Mesendoderm (in vitro differentiated cells): ENCODE data around the gene QKI.

Experiments
- DNase-seq: peaks from one replicate; pipeline ENCODE4 v3.0.0; 2013
- H2AK5ac ChIP-seq: 2 replicates; pipeline ENCODE4 v1.6.1; 2013; ENCODE audit warnings: low read length, inconsistent platforms
- H2BK120ac ChIP-seq: 2 replicates; pipeline ENCODE4 v1.6.1; 2013; ENCODE audit warnings: low read depth, mild to moderate bottlenecking, low read length, moderate library complexity, mixed read lengths
- H2BK15ac ChIP-seq: replicated peaks from 2 replicates; pipeline ENCODE4 v1.6.1; 2013; ENCODE audit warnings: low read depth, mild to moderate bottlenecking, moderate library complexity
- H2BK5ac ChIP-seq: 2 replicates; pipeline ENCODE4 v1.6.1; 2013; ENCODE audit warnings: low read length, inconsistent platforms
- H3K18ac ChIP-seq: 2 replicates; pipeline ENCODE4 v1.6.1; 2013; ENCODE audit warnings: mild to moderate bottlenecking, low read length, mixed read lengths
- H3K23ac ChIP-seq: one replicate; pipeline ENCODE4 v1.6.1; 2013; ENCODE audit warnings: low read length
- H3K27ac ChIP-seq: 2 replicates; pipeline ENCODE4 v1.5.1; 2013; ENCODE audit warnings: low read depth, mild to moderate bottlenecking, inconsistent platforms, low read length, moderate library complexity
- H3K27me3 ChIP-seq: 2 replicates; pipeline ENCODE4 v1.6.1; 2013; ENCODE audit warnings: low read length, control low read depth, mild to moderate bottlenecking, inconsistent platforms; ENCODE audit not compliant: insufficient read depth, poor library complexity
- H3K36me3 ChIP-seq: 2 replicates; pipeline ENCODE4 v1.6.1; 2013; ENCODE audit warnings: low read length, inconsistent platforms; ENCODE audit not compliant: control insufficient read depth, insufficient read depth
- H3K4ac ChIP-seq: one replicate; pipeline ENCODE4 v1.6.1; 2013; ENCODE audit warnings: low read depth, mild to moderate bottlenecking, low read length, moderate library complexity
- H3K4me1 ChIP-seq: 2 replicates; pipeline ENCODE4 v1.6.1; 2013; ENCODE audit warnings: low read depth, low read length, inconsistent platforms; ENCODE audit not compliant: control insufficient read depth
- H3K4me2 ChIP-seq: 2 replicates; pipeline ENCODE4 v1.6.1; 2013; ENCODE audit warnings: low read length
- H3K4me3 ChIP-seq: 2 replicates; pipeline ENCODE4 v1.5.1; 2013; ENCODE audit warnings: mild to moderate bottlenecking, low read length
- H3K56ac ChIP-seq: one replicate; pipeline ENCODE4 v1.6.1; 2013; ENCODE audit warnings: low read length
- H3K79me1 ChIP-seq: 2 replicates; pipeline ENCODE4 v1.6.1; 2013; ENCODE audit warnings: low read length, inconsistent platforms
- H3K79me2 ChIP-seq: 2 replicates; pipeline ENCODE4 v1.6.1; 2013; ENCODE audit warnings: mild to moderate bottlenecking, low read length; ENCODE audit not compliant: control insufficient read depth, insufficient read depth
- H3K9ac ChIP-seq: 2 replicates; pipeline ENCODE4 v1.6.1; 2013; ENCODE audit warnings: low read length, inconsistent platforms
- H4K5ac ChIP-seq: one replicate; pipeline ENCODE4 v1.6.1; 2013; ENCODE audit warnings: low read length
- H4K8ac ChIP-seq: one replicate; pipeline ENCODE4 v1.6.1; 2013; ENCODE audit warnings: low read depth, mild to moderate bottlenecking, control low read depth, low read length, moderate library complexity
- WGBS: extraction: QIAGEN DNeasy Blood & Tissue Kit; methylation state at CpG from one replicate; pipeline ENCODE4 v1.1.7; 2013; ENCODE audit warnings: low lambda C conversion rate, missing lambda C conversion rate; ENCODE audit not compliant: insufficient coverage; ENCODE audit errors: extremely low coverage; 5-methylcytosine and 5-hydroxymethylcytosine counted together

The QKI gene

DNA sequence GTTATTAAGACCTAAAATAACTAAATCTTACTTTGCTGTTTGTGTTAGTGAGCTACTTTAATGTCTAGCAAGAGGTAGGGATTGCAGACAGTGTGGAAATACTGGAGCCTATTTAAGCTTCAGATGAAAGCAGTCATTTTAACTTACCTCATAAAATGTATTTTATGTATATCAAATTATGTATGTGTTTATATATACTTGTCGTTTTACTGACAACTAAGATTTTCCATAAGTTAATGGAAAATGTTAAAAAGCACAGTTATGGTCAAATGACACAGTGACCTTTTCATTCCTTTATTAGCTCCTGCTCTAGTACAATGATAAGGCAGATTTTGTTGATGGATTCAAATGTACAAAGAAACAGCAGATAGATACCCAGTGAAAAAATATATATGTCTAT lies 34.6 kb downstream of the QKI start:
- H3K79me2 ChIP-seq = peaks cover 37% of the 10 kb centered on the region
- no peak for DNase-seq
- H2BK120ac ChIP-seq = no peak overlapping the region
- WGBS = no CpG with 5 or more reads among the region's 1 CpG
- no peak overlapping the region for H3K4me3 ChIP-seq
- H3K27ac ChIP-seq = no peak overlapping the region
- H3K36me3 ChIP-seq = no peaks in the 10 kb centered on the region
- no peak overlapping the region for H2BK15ac ChIP-seq
- H3K79me1 ChIP-seq = peaks cover 2% of the 10 kb centered on the region
- H3K23ac ChIP-seq = no peak overlapping the region
- no peak overlapping the region for H2BK5ac ChIP-seq
- H2AK5ac ChIP-seq = no peak overlapping the region
- no peak overlapping the region for H3K18ac ChIP-seq
- H4K8ac ChIP-seq = no peak overlapping the region
- H4K5ac ChIP-seq = no peak overlapping the region
- H3K56ac ChIP-seq = no peak overlapping the region
- no peak overlapping the region for H3K4ac ChIP-seq
- H3K4me2 ChIP-seq = no peak overlapping the region
- H3K27me3 ChIP-seq = no peaks in the 10 kb centered on the region
- no peak overlapping the region for H3K9ac ChIP-seq
- no peaks in the 10 kb centered on the region for H3K4me1 ChIP-seq

DNA sequence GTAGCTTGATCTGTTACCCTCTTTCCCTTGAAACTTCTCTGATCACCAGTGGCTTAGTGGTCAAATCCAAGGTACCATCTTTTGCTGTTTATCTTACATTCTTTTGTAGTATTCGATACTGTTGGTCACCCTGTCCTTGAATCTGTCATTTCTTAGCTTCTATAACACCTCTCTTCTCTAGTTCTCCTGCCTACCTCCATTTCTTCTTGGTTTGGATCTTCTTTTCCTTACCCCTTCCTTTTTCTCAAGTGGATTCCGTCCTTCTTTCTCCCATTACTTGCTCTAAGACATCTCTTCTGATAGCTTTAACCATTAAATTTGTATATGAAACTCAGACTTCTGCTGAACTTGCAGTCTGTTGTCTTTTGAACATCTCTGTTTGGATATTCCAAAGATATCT lies 39.9 kb downstream of the QKI start:
- WGBS = no CpG with 5 or more reads among the region's 2 CpGs

DNA sequence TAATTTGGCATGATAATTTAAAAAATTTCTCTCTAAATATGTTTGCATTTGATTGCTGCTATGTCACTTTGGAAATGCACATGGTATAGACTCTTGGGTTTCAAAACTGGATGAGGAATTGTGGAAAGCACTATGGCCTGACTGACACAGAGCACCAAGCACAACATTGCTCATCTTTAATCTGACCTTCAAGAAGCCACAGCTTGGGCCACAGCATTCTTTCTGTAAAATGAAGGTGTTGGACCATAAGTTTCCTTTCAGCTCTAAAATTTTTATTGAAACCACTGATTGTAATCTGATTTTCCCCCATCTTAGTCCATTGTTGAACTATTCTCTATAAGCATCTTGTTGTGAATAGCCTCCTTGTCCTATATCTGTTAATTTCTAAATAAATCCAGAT lies 41.0 kb downstream of the QKI start:
- H3K18ac ChIP-seq = no peak overlapping the region
- no peak overlapping the region for H2BK15ac ChIP-seq
- peaks cover 12% of the 10 kb centered on the region for H3K79me1 ChIP-seq

More for the DNA sequence above, 39.9 kb downstream of the QKI start:
- Histone ChIP-seq H3K27ac (no peak overlapping the region), H3K9ac (no peak overlapping the region), H2AK5ac (no peak overlapping the region), H3K27me3 (no peaks in the 10 kb centered on the region), H4K5ac (no peak overlapping the region), H3K4me1 (peaks cover 4% of the 10 kb centered on the region), H3K79me1 (peaks cover 12% of the 10 kb centered on the region), H3K4ac (no peak overlapping the region), H2BK5ac (no peak overlapping the region), H3K36me3 (no peaks in the 10 kb centered on the region), H3K56ac (no peak overlapping the region), H4K8ac (no peak overlapping the region), H3K79me2 (peaks cover 48% of the 10 kb centered on the region), H2BK15ac (no peak overlapping the region), H3K4me3 (no peak overlapping the region), H3K18ac (no peak overlapping the region), H2BK120ac (no peak overlapping the region), H3K23ac (no peak overlapping the region), H3K4me2 (no peak overlapping the region)
- no peak for DNase-seq

GRCh38 chr6:163457637-163458561 lies 43.4 kb downstream of the QKI start:
- Histone ChIP-seq H2BK15ac (no peak overlapping the region), H3K4ac (no peak overlapping the region), H4K8ac (no peak overlapping the region), H3K9ac (no peak overlapping the region), H2BK120ac (no peak overlapping the region), H3K36me3 (no peaks in the 10 kb centered on the region), H3K18ac (no peak overlapping the region), H3K27me3 (no peaks in the 10 kb centered on the region), H3K4me1 (peaks cover 4% of the 10 kb centered on the region), H3K79me1 (peaks cover 10% of the 10 kb centered on the region), H3K56ac (no peak overlapping the region), H3K27ac (no peak overlapping the region), H4K5ac (no peak overlapping the region), H3K4me2 (no peak overlapping the region), H2BK5ac (no peak overlapping the region), H3K79me2 (peaks cover 37% of the 10 kb centered on the region), H3K4me3 (no peak overlapping the region), H2AK5ac (no peak overlapping the region), H3K23ac (no peak overlapping the region)
- no CpG with 5 or more reads among the region's 3 CpGs for WGBS
- peak; percentile 49 for DNase-seq

More for the DNA sequence above, 41.0 kb downstream of the QKI start:
- Histone ChIP-seq H4K5ac (no peak overlapping the region), H3K4me2 (no peak overlapping the region), H2BK5ac (no peak overlapping the region), H4K8ac (no peak overlapping the region), H3K79me2 (peaks cover 46% of the 10 kb centered on the region), H3K23ac (no peak overlapping the region), H3K56ac (no peak overlapping the region), H2AK5ac (no peak overlapping the region), H3K4me1 (peaks cover 4% of the 10 kb centered on the region), H3K27ac (no peak overlapping the region), H3K4ac (no peak overlapping the region), H2BK120ac (no peak overlapping the region), H3K27me3 (no peaks in the 10 kb centered on the region), H3K36me3 (no peaks in the 10 kb centered on the region), H3K9ac (no peak overlapping the region), H3K4me3 (no peak overlapping the region)
- DNase-seq = no peak

DNA sequence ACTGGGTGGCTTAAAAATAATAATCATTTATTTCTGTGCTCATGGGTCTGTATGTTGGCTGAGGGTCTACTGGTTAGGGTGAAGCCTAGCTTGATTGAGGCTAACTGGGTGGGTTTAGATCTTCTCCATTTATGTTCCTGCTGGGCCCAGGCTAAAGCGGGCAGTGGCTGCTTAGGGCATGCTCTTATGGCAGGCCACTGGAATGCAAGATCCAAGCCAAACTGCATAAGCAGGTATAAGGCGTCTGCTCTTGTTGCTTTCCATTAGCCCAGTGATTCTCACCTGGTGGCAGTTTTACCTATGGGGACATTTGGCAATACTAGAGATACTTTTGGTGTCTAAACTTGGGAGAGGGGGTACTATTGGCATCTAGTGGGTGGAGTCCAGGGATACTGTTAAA lies 44.5 kb downstream of the QKI start:
- no peak overlapping the region for H4K8ac ChIP-seq
- H2BK5ac ChIP-seq = no peak overlapping the region
- no peak overlapping the region for H3K4ac ChIP-seq
- no peak overlapping the region for H2BK120ac ChIP-seq
- no peak overlapping the region for H3K4me3 ChIP-seq
- H2BK15ac ChIP-seq = no peak overlapping the region
- peaks cover 4% of the 10 kb centered on the region for H3K4me1 ChIP-seq
- no peak overlapping the region for H2AK5ac ChIP-seq
- no peak overlapping the region for H3K56ac ChIP-seq
- H3K79me1 ChIP-seq = peaks cover 15% of the 10 kb centered on the region
- no peak for DNase-seq
- H3K23ac ChIP-seq = no peak overlapping the region
- no peak overlapping the region for H3K4me2 ChIP-seq
- H3K36me3 ChIP-seq = no peaks in the 10 kb centered on the region
- WGBS = no CpG with 5 or more reads among the region's 2 CpGs
- no peaks in the 10 kb centered on the region for H3K27me3 ChIP-seq
- no peak overlapping the region for H3K27ac ChIP-seq
- H3K18ac ChIP-seq = no peak overlapping the region
- no peak overlapping the region for H4K5ac ChIP-seq
- no peak overlapping the region for H3K9ac ChIP-seq
- peaks cover 39% of the 10 kb centered on the region for H3K79me2 ChIP-seq

GRCh38 chr6:163459536-163459935 lies 45.0 kb downstream of the QKI start:
- Histone ChIP-seq H3K79me2 (peaks cover 37% of the 10 kb centered on the region), H3K4me2 (no peak overlapping the region), H3K4me1 (peaks cover 4% of the 10 kb centered on the region), H4K8ac (no peak overlapping the region), H3K18ac (no peak overlapping the region), H3K4ac (no peak overlapping the region), H3K79me1 (peaks cover 15% of the 10 kb centered on the region), H3K36me3 (no peaks in the 10 kb centered on the region), H2AK5ac (no peak overlapping the region), H3K4me3 (no peak overlapping the region), H3K56ac (no peak overlapping the region), H3K9ac (no peak overlapping the region), H4K5ac (no peak overlapping the region), H2BK120ac (no peak overlapping the region), H3K27me3 (no peaks in the 10 kb centered on the region), H2BK5ac (no peak overlapping the region), H3K27ac (no peak overlapping the region), H2BK15ac (no peak overlapping the region), H3K23ac (no peak overlapping the region)
- DNase-seq = no peak
- no CpG with 5 or more reads among the region's 2 CpGs for WGBS
